Panc1 (cell line): Measurements from ENCODE around the gene SV2C.

Experiments used
- POLR2AphosphoS5 ChIP-seq: IDR thresholded peaks from 2 replicates; pipeline ENCODE4 v1.6.1; 2012; ENCODE audit warnings: mild to moderate bottlenecking, low read depth, low read length, moderate library complexity
- TF ChIP-seq, protein P1 (sequence below): fragments of 450-650 bp; IDR thresholded peaks from 2 replicates; pipeline ENCODE4 v1.5.1; 2017; ENCODE audit warnings: mild to moderate bottlenecking

DNA sequence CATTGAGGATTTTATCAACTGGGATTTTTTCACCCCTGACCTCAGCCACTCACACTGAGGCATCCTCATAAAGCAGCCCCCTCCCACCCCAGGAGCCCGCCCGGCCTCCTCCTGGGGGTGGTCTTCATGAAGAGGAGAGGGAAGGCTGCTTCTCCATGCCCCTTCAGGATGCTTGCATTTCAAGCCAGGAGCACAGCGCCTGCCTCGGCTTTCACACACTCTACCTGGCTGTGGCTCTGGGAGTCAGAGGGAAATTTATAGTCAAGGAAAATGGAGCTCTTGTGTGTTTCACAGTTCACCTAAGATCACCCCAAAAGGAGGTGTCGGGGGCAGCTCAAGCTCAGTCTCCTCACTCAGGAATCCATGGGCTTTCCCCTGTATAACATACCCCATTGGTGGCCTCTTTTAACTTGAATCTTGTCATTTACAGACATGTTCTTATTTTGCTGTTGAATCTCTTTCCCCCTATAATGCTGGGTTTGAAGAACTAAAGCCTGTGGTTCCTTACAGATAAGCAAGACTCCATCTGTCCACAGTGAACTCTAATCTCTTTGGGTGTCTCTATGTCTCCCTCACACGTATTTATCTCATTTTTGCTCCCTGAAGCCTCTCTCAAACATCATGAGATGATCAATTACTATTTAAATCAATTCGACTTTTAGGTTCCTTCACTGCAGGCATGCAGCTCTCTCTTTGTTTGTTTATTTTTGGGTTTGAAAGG is 297.3 kb downstream of the SV2C start:
- TF ChIP-seq, protein P1, sequence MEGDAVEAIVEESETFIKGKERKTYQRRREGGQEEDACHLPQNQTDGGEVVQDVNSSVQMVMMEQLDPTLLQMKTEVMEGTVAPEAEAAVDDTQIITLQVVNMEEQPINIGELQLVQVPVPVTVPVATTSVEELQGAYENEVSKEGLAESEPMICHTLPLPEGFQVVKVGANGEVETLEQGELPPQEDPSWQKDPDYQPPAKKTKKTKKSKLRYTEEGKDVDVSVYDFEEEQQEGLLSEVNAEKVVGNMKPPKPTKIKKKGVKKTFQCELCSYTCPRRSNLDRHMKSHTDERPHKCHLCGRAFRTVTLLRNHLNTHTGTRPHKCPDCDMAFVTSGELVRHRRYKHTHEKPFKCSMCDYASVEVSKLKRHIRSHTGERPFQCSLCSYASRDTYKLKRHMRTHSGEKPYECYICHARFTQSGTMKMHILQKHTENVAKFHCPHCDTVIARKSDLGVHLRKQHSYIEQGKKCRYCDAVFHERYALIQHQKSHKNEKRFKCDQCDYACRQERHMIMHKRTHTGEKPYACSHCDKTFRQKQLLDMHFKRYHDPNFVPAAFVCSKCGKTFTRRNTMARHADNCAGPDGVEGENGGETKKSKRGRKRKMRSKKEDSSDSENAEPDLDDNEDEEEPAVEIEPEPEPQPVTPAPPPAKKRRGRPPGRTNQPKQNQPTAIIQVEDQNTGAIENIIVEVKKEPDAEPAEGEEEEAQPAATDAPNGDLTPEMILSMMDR: no peak
- no peak for TF ChIP-seq POLR2AphosphoS5
